Fibroblast of gingiva (primary cell): ENCODE measurements around the gene ISG20.
A peak's percentile ranks its signal among the peaks of the same experiment; 100 is the strongest.
"Not testable (repeated sequence)": the region's sequence is repeated elsewhere in the genome, so short reads cannot be mapped to it uniquely, and the experiment has no call there.

ENCODE experiments used
- DNase-seq: peaks from one replicate; pipeline ENCODE4 v3.0.0-alpha.2; 2011; ENCODE audit warnings: low read depth

ISG20 gene

DNA sequence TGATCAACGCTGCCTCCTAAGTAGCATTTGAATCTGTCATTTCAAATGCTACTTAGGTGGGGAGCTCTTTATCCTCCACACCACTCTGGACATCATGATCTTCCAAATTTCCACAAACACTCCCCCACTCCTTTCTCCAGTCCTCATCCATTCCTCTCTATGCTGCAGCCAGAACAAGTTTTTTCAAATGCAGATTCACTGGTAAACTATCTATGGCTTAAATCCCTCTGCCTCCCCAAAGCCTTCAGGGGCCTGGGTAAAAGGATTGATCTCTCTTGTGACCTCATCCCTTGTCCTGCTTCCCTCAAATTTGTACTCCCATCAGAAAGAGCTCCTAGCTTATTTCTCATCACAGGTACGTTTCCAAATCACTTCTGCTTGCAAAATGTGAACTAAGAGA, 19.0 kb upstream of the ISG20 start:
- DNase-seq: no peak

DNA sequence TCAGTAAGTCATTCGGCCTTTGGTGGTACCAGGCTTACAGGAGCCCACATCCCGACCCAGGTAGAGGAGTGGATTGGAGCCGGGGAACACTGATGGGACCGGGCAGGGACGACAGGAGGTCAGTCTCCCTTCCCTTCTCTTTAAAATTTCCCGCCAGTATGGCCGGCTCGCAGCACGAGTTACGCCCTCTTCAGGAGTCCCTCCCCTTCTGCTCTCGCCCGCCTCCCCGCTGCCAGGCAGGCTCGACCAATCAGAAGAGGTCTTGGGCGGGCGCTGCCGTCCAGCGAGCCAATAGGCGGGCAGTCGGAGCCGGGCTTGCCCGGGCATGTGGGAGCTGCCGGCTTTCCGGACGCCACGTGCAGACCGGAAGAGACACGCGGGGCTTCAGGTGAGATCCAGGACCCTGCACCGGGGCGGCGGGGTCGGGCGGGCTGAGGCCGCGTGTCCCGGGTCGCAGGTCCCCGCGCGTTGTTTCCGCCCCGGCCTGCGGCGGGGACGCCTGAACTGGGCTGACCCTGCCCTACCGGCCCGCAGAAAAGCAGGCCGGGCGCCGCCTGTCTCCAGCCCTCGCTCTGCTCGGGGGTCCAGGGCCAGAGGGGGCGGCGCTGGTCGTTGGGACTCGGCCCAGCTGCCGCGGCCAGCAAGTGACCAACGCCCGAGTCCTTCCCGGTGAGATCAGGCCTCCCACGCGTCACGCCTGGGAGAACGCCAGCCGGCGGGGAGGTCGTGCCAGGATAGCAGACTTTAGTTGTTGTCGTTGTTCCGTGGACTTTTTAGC, 17.6 kb upstream of the ISG20 start, which contains the start of gene AEN:
Gene AEN, plus strand, starts transcription at position 346 of the 778 bp plus-strand sequence. CDS start 4,870 bp downstream, outside the sequence.
- peak; percentile 96 for DNase-seq

DNA sequence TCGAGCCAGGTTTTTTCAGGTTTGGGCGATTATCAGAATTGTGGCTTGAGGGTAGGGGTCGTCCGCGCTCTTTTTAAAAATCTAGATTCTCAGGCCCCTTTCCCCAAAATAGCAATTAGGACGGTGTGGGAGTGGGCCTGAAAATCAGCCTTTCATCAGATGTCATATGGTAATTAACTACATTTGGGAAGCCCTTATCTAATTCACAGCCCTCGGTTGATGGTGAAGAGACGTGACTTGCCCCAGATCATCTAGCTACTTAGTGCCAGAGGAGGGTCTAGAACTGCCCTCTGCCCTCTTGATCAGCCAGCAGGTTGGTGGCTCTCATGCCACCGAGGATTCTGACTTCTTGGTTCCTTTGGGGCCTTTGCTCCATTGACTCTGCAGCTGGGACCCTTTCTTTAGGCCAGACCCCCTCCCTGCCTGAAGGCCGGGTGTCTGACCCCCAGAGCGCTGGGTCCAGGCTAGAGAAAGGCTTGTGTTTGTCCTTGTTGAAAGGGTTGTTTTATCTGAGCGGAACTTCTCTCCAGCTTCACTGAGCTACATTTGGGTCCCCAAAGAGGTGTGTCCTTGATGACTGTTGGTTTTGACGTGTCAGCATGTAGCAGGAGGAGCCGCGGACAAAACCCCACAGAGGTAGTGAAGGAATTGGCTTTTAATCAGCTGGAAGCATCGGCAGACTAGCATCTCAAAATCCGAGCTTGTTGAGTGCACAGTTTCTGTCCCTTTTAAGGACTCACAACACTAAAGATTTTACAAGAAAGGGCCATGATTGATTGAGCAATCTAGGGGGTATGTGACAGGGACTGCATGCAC, 16.8 kb upstream of the ISG20 start:
- DNase-seq: peak; percentile 44

DNA sequence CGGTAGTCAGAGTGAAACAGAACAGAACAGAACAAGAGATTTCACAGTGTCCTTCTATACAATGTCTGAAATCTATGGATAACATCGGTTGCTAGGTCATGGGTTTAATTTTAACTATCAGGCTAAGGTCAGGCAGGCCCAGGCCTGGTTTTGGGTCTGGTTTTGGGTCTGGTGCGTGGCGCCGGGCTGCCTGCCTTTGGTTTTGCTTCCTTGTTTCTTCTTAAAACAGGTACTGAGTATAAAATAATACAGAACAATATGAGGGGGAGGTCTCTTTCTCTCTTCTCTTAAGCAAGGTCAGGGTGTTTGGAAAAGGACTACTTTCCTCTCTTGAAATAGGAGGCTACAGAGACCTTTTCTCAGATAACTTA, 16.2 kb upstream of the ISG20 start:
- no peak for DNase-seq

DNA sequence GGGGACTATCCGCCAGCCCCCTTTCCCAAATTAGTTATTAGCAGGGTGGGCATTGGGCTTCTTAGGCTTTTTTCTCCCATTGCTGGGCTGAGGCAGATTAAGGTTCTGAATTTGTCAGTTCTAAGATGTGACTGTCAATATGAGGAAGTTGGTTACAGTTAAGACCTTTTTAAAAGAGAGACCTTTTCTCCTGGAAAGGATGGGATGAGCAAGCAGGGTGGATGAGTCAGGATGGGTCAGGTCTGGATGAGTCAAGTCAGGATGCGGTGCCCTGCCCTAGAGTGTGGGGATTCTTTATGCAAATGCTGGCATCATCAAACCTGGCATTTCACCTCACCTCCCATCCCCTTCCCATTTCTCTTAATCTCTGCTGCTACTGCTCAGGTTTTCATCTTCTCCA, 15.8 kb upstream of the ISG20 start:
- DNase-seq: peak; percentile 44

DNA sequence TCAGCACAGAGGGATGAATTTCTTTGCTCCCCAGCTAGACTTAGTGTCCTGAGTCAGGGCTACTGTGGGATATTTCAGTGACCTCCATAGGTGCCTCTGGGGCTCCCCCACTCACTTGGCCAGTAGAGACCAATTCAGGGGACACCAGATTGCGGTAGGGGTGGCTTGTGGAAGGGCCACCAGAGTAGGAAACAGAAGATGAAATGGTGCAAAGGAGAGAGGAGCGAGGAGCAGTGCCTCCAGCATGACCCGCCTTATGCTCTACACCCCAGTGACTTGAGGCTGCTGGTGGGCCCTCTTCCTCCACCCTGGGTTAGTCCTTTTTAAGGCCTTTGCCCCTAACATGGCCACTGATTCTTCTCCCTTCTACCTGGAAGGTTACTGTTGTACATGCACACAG, 15.2 kb upstream of the ISG20 start:
- no peak for DNase-seq

DNA sequence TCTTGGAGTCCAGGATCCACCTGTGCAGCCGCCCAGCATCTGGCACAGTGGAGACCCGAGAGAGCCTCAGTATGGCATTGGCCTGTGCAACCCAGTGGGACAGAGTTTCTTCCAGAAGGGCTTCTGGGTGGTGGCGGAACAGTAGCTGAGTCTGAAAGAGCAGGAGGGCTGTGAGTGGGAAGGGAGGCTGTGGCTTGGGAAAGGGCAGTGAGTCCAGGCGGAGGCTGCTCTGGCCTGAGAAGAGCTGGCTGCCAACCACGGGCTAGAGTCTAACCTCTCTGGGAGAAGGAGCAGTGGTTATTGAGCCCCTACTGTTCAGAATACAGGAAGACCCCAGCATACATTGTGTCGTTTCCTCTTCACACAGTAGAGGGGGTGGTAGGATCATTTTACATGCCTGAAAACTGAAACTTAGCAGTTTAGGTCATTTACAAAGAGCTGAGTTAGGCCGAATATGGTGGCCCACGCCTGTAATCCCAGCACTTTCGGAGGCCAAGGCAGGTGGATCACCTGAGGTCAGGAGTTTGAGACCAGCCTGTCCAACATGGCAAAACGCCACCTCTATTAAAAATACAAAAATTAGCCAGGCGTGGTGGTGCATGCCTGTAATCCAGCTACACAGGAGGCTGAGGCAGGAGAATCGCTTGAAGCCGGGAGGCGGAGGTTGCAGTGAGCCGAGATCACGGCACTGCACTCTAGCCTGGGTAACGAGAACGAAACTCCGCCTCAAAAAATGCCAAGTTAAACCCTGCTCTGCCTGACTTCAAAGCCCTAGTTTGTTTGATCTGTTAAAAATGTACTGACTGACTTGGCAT, 14.5 kb upstream of the ISG20 start:
- DNase-seq: no peak

DNA sequence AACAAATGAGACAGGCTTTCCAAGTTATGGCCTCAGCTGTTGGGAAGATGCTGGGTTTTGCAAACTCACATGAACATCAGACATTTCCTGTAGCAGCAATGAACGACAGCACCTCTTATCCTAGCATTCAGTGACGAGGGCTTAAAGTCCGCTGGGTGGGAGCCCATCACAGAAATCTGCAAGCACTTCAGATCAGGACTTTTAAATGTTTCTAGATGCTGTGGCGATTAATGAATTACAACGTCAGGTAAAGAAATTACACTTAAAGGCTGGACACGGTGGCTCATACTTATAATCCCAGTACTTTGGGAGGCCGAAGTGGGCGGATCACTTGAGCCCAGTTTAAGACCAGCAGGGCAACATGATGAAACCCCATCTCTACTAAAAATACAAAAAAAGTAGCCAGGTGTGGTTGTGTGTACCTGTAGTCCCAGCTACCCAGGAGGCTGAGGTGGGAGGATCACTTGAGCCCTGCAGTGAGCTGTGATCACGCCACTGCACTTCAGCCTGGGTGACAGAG, 13.8 kb upstream of the ISG20 start:
- DNase-seq: peak; percentile 50

DNA sequence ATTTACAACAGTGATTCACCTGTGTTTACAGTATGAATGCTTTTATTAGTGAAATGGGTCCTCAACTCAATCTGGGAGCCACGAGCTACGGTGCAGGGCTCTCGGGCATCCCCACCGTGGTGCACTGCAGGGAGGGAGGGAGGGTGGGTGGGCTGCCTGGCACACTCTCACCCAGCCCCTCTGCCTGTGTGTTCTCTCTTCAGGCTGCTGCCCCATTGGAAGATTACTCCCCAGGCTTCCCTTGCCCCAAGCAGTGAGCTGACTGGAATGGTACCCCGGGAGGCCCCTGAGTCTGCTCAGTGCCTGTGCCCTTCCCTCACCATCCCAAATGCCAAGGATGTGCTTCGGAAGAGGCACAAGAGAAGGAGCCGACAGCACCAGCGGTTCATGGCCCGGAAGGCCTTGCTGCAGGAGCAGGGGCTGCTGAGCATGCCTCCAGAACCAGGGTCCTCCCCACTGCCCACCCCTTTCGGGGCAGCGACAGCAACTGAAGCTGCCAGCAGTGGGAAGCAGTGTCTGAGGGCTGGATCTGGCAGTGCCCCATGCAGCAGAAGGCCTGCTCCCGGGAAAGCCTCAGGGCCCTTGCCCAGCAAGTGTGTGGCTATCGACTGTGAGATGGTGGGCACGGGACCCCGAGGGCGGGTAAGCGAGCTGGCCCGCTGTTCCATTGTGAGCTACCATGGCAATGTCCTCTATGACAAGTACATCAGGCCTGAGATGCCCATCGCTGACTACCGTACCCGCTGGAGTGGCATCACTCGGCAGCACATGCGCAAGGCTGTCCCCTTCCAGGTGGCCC, 12.7 kb upstream of the ISG20 start:
- no peak for DNase-seq

DNA sequence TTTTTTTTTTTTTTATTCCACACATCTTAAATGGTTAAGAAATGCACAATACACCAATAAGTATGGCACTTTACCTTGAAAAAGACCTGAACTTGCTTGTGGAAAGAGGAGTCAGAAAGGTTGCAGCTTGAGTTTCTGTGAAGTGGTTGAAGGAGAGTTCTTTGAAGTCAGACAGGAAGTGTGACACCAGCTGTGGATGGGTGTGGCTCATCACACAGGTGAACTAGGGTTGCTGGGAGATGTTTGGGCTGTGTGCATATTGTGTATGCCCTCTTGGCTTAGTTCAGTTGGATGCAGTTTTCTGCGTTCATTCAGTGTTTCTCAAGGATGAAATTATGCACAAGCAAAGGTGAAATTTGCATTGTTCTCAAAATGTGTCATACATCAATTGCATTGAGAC, 11.4 kb upstream of the ISG20 start:
- DNase-seq: no peak

DNA sequence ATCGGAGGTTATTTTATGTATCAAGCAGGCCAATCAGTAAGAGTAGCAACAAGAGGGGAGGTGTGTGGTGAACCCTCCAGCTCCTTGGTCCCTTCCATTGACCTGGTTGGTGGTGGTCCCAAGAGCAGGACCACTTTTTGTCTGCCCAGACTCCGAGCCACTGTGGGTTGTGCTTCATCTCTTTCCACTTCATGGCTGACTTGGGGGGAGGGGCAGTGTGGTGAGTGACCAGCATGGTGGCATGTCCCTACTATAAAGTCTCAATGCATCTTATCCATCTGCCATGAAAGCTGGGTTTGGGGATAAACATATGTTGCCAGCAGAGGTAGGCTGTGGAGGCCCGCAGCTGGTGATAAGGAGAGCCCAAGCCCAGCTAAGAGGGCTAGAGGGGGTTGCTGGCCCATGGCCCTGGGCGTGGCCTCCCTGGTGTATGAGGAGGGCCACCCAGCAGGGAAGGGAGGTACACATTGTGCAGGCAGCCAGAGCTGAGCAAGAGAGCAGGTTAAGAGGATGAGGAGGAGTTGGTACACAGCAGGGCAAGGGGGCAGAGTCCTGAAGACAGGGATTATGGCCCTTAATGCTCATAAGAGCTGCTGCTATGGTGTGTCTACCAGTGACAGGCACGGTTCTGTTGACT, 10.7 kb upstream of the ISG20 start:
- no peak for DNase-seq

DNA sequence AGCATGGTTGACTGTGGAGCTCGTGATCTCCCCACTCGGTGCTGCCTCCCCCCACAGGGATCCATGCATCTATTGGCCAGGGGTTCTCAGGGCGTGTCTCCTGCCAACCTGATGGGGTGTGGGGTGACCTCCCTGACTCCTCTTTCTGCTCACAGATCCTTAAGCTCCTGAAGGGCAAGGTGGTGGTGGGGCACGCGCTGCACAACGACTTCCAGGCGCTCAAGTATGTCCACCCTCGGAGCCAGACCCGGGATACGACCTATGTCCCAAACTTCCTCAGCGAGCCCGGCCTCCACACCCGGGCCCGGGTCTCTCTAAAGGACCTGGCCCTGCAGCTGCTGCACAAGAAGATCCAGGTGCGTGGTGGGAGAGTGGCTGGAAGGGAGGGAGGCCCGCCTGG, 9.7 kb upstream of the ISG20 start:
- no peak for DNase-seq

DNA sequence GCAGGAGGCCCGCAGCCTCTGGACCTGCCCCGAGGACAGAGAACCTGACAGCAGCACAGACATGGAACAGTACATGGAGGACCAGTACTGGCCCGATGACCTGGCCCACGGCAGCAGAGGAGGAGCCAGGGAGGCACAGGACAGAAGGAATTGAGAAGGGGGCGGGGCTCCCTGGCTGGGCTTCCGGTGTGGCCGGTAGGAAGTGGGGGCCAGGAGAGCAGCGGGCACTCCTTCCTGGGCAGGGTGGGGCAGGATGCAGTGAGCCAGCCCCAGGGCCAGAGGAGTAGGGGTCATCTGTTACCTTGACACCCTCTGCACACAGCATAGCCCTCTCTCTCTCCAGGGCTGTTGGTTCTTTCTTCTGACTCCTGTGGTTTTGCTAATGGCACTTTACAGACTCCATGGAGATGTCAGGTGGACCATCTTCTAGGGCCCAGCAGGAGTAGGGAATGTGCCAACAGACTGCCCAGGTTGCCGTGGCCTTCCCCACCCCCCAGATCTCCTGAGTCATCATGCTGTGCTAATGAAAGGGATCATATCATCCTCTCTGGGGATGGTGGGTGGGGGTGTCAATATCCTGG, 8.6 kb upstream of the ISG20 start:
- no peak for DNase-seq

DNA sequence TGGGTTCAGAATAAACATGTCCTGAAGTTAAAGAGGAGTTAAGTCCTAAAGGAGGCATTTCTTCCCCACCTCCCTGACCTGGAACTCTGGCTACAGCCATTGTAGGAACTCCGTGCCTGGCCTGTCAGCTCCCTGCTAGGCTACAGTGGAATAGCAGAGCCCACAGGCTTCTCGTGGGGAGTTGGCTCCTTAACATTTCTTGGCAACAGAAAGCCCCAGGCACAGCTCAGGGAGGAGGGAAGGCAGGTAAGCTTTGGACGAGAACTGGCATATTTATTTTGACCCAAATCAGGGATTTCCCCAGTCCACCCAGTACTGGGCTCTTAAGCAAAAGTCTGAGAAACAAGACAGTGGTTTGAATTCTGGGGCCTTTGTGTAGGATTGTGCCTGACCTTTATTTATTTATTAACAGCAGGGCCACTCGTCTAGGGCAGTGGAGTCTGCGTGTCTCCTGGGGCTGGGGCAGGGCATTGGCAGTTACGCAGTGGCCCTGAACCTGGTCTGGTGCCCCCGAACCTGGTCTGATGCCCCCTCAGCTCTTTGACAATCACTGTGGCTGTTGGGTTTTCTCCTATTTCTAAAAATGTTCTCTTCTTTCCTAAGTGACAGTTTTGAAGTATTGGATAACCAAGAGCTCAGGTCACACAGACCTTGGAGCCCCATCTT, 7.9 kb upstream of the ISG20 start:
- DNase-seq: no peak

DNA sequence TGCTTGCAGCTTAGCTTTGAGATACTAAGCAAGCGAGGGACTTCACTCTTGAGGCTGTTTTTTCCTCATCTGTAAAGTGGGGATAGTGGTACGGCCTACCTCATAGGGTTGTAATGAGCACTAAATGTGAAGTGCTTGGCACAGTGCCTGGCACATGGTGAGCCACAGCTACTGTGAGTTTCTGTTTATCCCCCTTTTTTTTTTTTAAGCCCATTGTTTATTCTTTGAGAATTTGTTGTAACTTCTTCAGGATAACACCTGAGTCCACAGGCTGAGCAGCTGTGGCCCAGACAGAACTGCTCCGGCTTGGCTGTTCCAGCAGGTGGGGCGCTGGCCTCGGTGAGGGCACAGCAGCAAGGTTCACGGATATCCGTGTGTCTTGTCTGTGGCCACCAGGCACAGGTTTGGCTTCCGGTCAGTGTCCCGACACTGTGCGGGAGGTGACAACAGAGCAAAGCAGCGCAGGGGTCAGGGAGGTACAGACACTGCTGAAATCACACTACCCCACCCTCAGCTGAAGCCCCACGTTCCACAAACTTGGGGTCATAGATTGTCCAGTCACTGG, 7.3 kb upstream of the ISG20 start:
- DNase-seq: no peak

DNA sequence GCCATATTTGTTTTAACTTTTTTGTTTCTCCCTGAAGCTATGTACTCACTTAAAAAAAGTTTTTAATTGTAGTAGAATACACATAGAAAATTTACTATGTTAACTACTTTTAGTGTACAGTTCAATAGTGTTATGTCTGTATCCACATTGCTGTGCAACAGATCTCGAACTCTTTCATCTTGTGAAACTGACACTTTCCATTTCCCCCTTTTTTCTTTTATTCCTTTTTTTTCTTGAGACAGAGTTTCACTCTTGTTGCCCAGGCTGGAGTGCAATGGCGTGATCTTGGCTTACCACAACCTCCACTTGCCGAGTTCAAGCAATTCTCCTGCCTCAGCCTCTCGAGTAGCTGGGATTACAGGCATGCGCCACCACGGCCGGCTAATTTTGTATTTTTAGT, 6.0 kb upstream of the ISG20 start:
- not testable (repeated sequence) for DNase-seq

DNA sequence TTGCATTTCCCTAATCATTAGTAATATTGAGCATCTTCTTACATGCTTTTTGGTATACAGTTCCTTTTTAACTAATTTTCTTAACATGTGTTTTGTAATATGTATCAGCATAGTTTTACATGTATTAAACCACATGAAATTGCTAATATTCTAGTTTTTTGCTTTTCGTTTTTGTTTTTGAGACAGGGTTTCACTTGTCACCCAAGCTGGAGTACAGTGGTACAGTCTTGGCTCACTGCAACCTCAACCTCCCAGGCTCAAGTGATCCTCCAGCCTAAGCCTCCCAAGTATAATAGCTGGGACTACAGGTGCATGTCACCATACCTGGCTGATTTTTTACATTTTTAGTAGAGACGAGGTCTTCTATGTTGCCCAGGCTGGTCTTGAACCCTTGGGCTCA, 4.4 kb upstream of the ISG20 start:
- DNase-seq: no peak

DNA sequence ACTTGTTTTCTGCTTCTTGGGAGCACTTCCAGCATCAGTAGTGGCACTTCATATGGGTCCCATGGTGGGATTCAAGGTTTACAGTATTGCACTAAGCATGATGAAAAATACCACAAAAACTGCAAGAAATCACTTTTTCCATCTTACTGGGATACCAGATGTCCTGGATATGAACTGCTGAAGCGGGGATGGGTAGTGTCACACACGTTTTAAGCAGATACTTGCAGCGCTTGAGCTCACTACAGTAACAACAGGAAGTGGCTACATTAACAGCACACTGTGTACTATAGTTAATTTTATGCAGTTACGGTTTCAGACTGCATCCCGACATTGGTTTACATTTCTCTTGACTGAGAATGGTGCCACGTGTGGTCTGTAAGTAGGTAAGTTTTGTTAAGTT, 3.5 kb upstream of the ISG20 start:
- DNase-seq: peak; percentile 55

DNA sequence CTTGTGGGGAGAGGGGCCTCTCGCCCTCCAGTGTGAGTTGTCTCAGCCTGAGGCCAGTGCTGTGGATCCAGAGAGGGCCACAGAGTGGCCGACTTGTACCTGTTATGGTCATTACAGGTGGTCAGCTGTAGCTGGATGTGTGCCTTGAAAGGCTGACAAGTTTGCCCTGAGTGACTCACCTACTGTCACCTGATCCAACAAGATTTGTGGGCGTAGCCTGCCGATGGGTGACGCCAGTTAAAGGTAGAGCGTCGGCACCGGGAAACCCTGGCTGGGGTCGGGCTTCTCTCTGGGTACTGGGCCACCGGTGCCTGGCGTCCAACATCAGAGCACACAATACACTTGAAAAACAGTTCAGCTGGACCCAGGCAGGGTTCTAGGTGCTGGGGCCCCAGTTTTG, 2.8 kb upstream of the ISG20 start:
- no peak for DNase-seq

DNA sequence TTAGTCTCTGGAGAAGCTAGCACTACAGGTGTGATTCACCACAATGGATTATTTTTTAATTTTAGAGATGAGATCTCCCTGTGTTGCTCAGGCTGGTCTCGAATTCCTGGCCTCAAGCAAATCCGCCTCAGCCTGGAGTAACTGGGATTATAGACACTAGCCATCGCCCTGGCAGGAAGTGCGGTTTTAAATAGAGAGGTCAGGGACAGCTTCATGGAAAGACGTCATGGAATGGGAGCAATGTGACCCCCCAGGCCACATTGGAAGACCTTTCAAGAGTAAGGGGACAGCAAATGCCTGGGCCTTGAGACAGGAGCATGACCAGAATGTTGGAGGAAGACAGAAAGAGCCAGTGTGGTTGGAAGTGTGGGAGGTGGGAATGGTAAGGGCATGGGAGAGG, 2.2 kb upstream of the ISG20 start:
- DNase-seq: no peak
